Stimulated activated CD8-positive, alpha-beta memory T cell treated with anti-CD3 and anti-CD28 coated beads, Interleukin-15, amount 100 ng/mL, for 4 hours (primary cell): ENCODE data around the gene PTPRK.

Experiments used
- DNase-seq, 2 donors: peaks; one replicate each; pipeline ENCODE4 v3.0.0-alpha.2; 2020; ENCODE audit warnings: low read depth in 2 of 2

Gene PTPRK

DNA sequence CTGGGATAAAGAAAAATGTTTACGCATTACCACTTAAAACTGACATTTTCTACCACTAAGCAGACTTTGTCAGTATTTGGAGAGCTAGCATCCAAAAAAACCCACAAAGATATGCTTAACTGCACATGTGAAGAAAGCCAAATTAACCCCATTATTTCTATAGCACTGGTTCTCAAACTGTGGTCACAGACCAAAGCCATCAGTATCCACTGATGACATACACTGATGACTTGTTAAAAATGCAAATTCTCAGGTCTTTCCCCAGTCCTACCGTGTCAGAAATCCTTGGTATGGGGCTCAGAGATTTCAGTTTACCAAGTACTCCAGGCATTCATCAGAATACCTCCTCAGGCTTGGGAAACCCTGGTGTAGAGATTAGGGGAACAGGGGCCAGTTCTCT, 230.2 kb downstream of the PTPRK start:
- DNase-seq, result no peak

GRCh38 chr6:128284128-128284527, 236.3 kb downstream of the PTPRK start:
- DNase-seq, result no peak

DNA sequence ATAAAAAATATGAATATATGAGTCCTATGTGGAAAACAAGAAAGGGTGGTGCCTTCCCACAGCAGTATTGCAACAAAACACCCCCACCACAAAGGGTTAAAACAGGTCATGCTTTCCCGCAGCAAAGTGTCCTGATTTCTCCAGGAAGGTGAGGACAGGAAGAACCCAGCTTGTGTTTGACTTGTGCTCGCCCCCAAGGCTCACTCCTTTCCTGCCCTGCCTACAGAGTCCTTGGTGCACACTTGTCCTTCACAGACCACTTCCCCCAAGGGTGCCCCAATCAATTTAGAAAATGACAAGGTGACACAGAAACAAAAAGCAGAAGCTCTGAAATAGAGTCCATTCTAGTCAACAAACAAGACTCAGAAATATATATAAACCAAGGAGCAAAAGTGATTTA, 237.4 kb downstream of the PTPRK start:
- DNase-seq, result no peak

- DNase-seq, result no peak
Measured at GRCh38 chr6:128280960-128281359, 239.4 kb downstream of the PTPRK start.

DNA sequence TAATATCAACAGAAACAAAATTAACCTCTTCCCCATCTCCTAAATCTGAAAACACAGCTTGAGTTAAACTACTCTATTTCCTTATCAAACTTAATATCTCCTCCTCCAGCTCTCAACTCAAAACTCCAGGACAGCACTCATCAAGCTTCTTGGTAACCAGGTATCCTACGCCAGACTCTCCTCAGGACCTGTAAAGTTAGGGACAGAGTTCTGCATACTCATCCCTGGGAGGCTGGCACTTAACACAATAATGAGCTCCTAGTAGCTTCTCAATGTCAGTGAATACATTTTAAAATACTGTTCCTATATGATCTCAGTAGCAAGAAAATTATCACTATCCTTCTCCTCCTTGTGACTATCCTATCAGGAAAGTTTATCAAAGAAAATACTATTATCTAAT, 240.3 kb downstream of the PTPRK start:
- DNase-seq, result no peak

GRCh38 chr6:128278836-128279235, 241.6 kb downstream of the PTPRK start:
- no peak for DNase-seq

DNA sequence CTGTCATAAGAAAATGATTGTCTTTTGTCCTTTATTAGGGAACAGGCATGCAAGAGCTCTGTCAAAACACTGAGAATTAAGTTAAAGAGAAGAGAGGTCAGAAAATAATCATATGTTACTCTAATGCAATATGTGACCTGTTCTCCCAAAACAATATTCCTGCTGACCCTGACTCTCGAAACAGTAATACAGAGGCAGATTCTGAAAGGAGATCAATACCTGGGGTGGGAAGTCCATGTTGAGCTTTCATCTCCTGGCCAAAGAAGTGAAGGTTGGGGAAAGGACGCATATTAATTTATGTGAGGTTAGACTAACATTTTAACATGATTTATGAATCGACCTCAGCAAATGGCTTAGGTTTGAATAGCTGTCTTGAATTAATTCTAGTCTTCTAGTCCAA, 243.0 kb downstream of the PTPRK start:
- DNase-seq, result no peak

DNA sequence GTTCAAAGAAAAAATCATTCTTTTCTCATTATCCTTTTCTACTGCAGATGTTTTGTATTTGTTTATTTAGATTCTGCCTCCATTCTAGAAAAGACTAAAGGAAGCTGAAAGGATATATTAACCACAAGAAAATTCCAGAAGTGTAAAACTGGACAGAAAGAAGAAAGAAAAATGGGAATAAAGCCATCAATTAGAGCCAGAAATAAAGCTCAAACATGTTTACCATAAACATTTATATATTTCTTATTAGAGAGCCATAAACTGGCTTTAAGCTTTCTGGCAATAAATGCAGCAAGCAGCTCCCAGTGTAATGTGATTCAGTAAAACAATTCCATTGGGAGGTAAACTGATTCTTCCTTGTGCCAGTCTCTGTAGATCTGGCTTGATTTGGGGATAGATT, 244.1 kb downstream of the PTPRK start:
- DNase-seq, result no peak

- no peak for DNase-seq
Measured at GRCh38 chr6:128275681-128276080, 244.7 kb downstream of the PTPRK start.

DNA sequence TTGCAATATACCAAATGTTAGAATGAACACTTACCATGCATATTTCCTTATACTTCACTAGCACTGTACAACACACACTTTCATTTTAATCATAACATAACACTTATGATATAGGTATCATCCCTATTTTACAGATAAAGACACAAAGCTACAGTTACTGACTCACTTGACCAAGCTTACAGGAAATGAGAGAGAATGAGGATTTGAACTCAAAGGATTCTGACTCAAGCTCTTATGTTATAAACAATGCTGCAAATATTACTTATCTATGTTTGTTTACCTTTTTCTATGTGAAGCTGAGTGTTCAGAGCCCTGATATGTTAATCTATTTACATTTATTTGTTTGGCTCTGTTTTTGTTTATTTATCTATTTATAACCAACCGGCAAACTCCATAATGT, 245.4 kb downstream of the PTPRK start:
- no peak for DNase-seq

DNA sequence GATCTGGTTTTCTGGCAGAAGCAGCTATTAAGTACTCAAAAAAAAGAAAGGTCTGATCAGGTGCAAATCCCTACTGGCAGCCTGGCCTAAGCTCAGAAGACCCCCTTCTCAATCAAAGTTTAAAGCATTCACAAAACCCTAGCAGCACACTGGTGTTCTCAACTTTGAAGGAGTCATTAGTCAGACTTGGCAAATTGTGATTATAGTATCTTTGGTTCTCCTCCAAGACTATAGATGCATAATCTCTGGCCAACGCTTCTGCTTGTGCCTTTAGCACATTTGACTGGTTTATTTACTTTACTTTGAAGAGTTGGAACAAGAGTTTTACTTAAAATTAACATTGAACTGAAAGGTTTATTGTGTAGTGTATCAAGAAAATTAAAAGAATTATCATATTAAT, 248.9 kb downstream of the PTPRK start:
- no peak for DNase-seq

GRCh38 chr6:128271011-128271410, 249.4 kb downstream of the PTPRK start:
- DNase-seq, result no peak

GRCh38 chr6:128266946-128267345, 253.5 kb downstream of the PTPRK start:
- DNase-seq, result no peak

- no peak for DNase-seq
Measured at GRCh38 chr6:128265706-128266105, 254.7 kb downstream of the PTPRK start.

GRCh38 chr6:128259730-128260685, 260.4 kb downstream of the PTPRK start:
- DNase-seq, result no peak

DNA sequence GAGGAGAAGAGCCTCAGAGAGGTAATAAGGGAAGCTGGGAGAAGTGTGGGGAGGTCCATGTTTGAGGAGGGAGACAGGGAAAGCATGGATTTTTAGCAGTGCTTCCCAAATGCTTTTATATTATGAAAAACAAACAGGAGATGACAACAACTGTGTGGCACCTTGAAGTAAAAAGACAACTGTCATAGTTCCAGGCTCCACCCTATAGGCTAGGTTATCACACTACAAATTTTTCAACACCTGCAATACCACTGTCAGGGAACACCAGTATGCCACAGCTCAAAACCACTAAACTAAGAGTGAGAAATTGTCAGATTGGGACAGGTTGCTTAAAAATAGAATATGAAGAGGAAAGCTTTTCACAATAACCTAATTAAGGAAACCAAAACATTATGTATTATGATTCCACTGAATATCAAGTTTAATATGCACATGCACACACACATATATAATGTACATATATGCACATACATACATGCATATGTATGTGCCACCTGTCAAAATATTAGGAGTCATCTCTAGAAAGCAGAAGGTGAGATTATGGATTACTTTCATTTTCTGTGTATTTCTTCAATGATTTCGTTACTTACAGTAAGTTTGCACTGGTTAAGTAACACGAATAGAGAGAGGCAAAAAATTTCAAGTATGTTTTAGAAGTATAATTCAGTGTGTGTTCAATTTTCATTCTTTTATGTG, 261.2 kb downstream of the PTPRK start:
- DNase-seq, result no peak

DNA sequence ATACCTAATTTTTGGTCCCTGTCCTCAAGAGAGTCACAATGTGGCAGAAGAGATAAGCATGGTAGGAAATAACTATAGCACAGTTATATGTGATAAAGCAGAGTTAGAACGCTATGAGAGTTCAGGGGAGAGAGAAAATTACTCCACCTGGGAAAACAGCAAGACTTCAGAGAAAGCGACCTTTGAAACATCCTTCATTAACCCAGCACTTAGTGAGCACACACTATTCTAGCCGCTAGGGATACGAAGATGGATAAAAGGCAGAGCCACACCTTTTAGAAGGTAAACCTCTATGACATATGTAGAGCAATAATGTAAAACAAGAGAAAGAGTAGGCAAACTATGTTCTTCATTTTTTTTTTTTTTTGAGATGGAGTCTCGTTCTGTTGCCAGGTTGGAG, 264.3 kb downstream of the PTPRK start:
- no peak for DNase-seq

- no peak for DNase-seq
Measured at GRCh38 chr6:128252341-128253176, 267.8 kb downstream of the PTPRK start.

GRCh38 chr6:128251445-128252340, 268.7 kb downstream of the PTPRK start:
- no peak for DNase-seq

- no peak for DNase-seq
Measured at GRCh38 chr6:128250370-128251070, 269.9 kb downstream of the PTPRK start.

- DNase-seq, result no peak
Measured at GRCh38 chr6:128249429-128249828, 271.0 kb downstream of the PTPRK start.
